ENCODE measurements around the gene SELP.
"Not testable (repeated sequence)": the region's sequence is repeated elsewhere in the genome, so short reads cannot be mapped to it uniquely, and the experiment has no call there.

SELP gene

DNA sequence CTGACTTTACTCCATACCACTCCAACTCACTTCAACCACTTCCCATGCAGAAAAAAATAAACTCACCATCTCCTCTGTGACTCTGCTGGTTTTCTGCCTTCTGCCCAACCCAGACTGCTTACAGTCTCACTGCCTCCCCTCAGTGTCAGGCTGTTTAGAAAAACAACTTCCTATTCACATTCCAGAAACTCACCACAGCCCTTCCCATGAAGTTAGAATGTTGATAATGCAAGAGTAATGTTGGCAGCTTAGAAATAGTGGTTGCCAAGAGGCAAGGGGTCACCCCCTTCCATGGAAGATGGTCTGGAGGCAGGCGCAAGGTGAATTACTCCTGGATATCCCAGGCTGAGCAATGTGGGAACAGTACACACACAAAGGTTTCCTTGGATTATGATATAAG, at the start of gene SELP:
TSS of gene SELP (minus strand) at position 119 of the 400 bp plus-strand sequence. CDS start at position 69, 50 bp downstream.
- no peak for DNase-seq (ENCODE audit: extremely low read depth, low read depth)
- TF ChIP-seq, protein P1, sequence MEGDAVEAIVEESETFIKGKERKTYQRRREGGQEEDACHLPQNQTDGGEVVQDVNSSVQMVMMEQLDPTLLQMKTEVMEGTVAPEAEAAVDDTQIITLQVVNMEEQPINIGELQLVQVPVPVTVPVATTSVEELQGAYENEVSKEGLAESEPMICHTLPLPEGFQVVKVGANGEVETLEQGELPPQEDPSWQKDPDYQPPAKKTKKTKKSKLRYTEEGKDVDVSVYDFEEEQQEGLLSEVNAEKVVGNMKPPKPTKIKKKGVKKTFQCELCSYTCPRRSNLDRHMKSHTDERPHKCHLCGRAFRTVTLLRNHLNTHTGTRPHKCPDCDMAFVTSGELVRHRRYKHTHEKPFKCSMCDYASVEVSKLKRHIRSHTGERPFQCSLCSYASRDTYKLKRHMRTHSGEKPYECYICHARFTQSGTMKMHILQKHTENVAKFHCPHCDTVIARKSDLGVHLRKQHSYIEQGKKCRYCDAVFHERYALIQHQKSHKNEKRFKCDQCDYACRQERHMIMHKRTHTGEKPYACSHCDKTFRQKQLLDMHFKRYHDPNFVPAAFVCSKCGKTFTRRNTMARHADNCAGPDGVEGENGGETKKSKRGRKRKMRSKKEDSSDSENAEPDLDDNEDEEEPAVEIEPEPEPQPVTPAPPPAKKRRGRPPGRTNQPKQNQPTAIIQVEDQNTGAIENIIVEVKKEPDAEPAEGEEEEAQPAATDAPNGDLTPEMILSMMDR (IDR thresholded peaks at IDR 0.05; ENCODE audit: low read depth, low read length), result no peak

DNA sequence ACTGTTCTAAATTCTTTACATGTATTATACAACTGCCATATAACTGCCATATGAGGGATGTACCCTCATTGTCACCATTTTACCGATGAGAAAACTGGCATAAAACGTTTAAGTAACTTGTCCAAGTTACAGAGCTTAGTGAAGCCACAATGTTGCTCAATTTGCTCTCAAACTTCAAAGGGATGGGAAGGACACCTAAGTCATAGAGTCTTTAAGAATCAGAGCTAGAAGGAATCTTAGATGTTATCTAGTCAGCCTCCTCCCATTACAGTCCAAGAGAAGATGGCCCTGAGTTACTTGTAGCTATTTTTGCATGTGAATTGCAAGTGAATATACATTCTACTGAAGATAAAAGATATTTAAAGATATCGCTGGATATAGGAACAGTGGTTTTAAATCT, 49.8 kb upstream of the SELP start:
- DNase-seq (ENCODE audit: extremely low read depth, low read depth), result no peak
- TF ChIP-seq, protein P1 (IDR thresholded peaks at IDR 0.05; ENCODE audit: low read depth, low read length), result no peak

DNA sequence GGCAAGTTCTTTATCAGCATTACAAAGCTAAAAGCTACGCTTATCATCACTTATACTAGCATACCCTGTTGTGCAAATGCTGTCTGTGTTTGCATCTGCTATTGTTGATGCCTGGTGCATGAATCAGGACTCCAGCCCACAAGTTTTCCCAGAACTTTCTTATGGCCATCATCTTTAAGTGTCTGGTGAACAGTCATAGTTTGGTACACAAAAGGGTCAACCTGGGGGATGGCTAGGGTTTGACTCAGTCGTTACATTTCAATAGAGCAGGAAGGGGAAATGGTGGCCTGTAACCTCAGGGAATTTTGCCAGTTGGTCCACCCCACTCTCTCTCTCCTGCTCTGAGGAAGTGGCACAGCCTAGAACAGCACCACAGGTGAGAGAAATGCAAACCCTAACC, 46.1 kb upstream of the SELP start:
- TF ChIP-seq, protein P1 (IDR thresholded peaks at IDR 0.05; ENCODE audit: low read depth, low read length), result no peak
- no peak for DNase-seq (ENCODE audit: extremely low read depth, low read depth)

DNA sequence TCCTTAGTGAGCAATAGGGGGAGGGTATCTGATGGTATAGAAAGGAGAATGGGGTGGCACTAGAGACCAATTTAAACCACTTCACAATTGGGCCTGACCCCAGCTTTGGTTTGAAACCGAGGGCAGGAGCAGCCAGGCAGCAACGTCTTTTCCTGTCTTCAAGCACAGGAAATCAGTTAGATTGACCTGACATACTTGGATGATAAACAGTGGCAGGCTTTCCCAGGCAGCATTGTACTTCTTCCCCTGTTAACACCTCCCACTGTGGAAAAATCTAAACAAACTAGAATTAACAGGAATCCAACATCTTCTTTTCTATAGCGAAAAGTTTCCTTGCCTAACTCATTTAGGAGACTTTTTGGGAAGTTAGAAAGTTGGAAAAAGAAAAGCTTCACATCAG, 40.9 kb upstream of the SELP start:
- DNase-seq (ENCODE audit: extremely low read depth, low read depth), result no peak
- TF ChIP-seq, protein P1 (IDR thresholded peaks at IDR 0.05; ENCODE audit: low read depth, low read length), result no peak

DNA sequence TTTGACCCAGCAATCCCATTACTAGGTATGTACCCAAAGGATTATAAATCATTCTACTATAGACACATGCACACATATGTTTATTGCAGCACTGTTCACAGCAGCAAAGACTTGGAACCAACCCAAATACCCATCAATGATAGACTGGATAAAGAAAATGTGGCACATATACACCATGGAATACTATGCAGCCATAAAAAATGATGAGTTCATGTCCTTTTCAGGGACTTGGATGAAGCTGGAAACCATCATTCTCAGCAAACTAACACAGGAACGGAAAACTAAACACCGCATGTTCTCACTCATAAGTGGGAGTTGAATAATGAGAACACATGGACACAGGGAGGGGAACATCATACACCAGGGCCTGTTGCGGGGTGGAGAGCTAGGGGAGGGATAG, 40.3 kb upstream of the SELP start:
- not testable (repeated sequence) for DNase-seq (ENCODE audit: extremely low read depth, low read depth)

DNA sequence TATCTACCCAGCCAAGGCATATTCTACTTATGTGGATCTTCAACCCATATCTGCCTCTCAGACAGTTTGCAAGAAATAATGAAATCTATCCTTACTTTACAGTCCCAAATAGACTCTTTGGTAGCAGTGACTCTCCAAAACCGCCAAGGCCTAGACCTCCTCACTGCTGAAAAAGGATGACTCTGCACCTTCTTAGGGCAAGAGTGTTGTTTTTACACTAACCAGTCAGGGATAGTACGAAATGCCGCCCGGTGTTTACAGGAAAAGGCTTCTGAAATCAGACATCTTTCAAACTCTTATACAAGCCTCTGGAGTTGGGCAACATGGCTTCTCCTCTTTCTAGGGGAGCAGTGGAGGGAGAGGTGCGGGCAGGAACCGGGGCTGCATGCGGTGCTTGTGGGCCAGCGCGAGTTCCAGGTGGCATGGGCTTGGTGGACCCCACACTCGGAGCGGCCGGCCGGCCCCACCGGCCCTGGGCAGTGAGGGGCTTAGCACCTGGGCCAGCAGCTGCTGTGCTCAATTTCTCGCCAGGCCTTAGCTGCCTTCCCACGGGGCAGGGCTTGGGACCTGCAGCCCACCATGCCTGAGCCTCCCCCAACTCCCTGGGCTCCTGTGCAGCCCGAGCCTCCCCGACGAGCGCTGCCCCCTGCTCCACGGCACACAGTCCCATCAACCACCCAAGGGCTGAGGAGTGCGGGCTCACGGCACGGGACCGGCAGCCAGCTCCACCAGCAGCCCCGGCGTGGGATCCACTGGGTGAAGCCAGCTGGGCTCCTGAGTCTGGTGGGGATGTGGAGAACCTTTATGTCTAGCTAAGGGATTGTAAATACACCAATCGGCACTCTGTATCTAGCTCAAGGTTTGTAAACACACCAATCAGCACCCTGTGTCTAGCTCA, 38.0 kb upstream of the SELP start:
- DNase-seq (ENCODE audit: extremely low read depth, low read depth), result not testable (repeated sequence)

DNA sequence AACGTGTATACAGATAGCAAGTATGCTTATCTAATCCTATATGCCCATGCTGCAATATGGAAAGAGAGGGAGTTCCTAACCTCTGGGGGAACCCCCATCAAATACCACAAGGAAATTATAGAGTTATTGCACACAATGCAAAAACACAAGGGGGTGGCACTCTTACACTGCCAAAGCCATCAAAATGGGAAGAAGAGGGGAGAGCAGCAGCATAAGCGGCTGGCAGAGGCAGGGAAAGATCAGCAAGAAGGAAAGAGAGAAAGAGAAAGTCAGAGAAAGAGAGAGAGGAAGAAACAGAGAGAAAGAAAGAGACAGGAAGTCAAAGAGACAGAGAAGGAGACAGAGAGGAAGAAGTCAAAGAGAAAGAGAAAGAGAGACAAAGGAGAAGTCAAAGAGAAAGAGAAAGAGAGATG, 37.3 kb upstream of the SELP start:
- DNase-seq (ENCODE audit: extremely low read depth, low read depth), result not testable (repeated sequence)

DNA sequence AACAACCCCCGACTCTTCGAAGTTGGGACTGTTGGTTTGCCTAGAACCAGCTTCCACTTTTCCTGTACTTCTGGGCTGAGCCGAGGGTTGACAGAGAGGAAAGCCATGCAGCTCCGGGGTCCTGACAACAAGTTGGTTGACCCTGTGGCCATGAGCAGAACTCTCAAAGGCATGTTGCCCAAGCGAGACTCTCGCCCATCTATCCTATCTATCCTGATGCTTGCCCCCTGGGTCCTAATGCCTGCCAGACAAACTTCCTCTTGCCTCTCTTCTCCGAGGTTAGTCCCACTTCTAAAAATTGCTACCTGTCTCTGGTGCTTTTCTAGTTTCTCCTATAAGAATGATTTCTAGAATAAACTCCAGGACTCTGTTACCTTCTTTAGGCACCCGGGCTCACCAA, 32.8 kb upstream of the SELP start:
- DNase-seq (ENCODE audit: extremely low read depth, low read depth), result not testable (repeated sequence)

DNA sequence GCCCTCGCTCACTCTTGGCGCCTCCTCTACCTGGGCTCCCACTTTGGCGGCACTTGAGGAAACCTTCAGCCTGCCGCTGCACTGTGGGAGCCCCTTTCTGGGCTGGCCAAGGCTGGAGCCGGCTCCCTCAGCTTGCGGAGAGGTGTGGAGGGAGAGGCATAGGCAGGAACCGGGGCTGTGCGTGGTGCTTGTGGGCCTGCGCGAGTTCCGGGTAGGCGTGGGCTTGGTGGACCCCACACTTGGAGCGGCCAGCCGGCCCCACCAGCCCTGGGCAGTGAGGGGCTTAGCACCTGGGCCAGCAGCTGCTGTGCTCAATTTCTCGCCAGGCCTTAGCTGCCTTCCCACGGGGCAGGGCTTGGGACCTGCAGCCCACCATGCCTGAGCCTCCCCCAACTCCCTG, 31.1 kb upstream of the SELP start:
- not testable (repeated sequence) for DNase-seq (ENCODE audit: extremely low read depth, low read depth)

DNA sequence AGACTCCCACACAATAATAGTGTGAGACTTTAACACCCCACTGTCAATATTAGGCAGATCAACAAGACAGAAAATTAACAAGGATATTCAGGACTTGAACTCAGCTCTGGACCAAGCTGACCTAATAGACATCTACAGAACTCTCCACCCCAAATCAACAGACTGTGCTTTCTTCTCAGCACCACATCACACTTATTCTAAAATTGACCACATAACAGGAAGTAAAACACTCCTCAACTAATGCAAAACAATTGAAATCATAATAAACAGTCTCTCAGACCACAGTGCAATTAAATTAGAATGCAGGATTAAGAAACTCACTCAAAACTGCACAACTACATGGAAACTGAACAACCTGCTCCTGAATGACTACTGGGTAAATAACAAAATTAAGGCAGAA, 28.9 kb upstream of the SELP start:
- not testable (repeated sequence) for DNase-seq (ENCODE audit: extremely low read depth, low read depth)

DNA sequence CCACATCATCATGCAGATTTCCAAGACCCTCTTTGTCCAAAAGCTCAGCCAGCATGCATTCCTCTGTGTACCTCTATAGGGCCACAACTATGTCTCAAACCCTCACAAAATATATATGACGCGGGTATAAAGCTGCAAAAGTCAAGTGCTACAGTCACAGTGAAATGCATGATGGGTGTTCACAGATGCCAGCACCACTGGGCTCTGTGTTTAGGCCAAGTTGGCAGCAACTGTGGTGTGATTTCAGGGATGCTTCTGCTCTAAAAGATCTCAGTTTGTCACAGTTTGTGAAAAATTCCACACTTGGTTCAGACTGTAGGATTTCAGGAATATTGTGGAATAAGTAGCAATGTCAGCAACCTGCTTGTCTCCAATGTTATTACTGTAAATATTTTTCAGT, 23.9 kb upstream of the SELP start:
- TF ChIP-seq, protein P1 (IDR thresholded peaks at IDR 0.05; ENCODE audit: low read depth, low read length), result no peak
- DNase-seq (ENCODE audit: extremely low read depth, low read depth), result no peak

All from AG09319 (cell line).